T-helper 22 cell (primary cell): Measurements from ENCODE around the gene DLGAP5.

Source experiments
- DNase-seq: peaks from one replicate; pipeline ENCODE4 v3.0.0-alpha.2; 2020; ENCODE audit warnings: low read depth

Gene DLGAP5

GRCh38 chr14:55180006-55180405, 11.4 kb downstream of the DLGAP5 start:
- no peak for DNase-seq

GRCh38 chr14:55170526-55170925, 20.9 kb downstream of the DLGAP5 start:
- DNase-seq = no peak

- no peak for DNase-seq
Measured at GRCh38 chr14:55160989-55161388, 30.4 kb downstream of the DLGAP5 start.

- DNase-seq = no peak
Measured at GRCh38 chr14:55158412-55158811, 33.0 kb downstream of the DLGAP5 start.

- no peak for DNase-seq
Measured at GRCh38 chr14:55157080-55157479, 34.3 kb downstream of the DLGAP5 start.

- DNase-seq = no peak
Measured at GRCh38 chr14:55153951-55154350, 37.4 kb downstream of the DLGAP5 start.

GRCh38 chr14:55152052-55152753, 39.2 kb downstream of the DLGAP5 start:
- no peak for DNase-seq

- DNase-seq = no peak
Measured at GRCh38 chr14:55151601-55152000, 39.8 kb downstream of the DLGAP5 start.

- no peak for DNase-seq
Measured at GRCh38 chr14:55146425-55146824, 45.0 kb downstream of the DLGAP5 start.

GRCh38 chr14:55142466-55142865, 48.9 kb downstream of the DLGAP5 start:
- no peak for DNase-seq

GRCh38 chr14:55141825-55142224, 49.6 kb downstream of the DLGAP5 start:
- no peak for DNase-seq

GRCh38 chr14:55139696-55140509, 51.5 kb downstream of the DLGAP5 start:
- DNase-seq = no peak

- DNase-seq = no peak
Measured at GRCh38 chr14:55139141-55139540, 52.2 kb downstream of the DLGAP5 start.

GRCh38 chr14:55138091-55138490, 53.3 kb downstream of the DLGAP5 start:
- DNase-seq = no peak

- no peak for DNase-seq
Measured at GRCh38 chr14:55136885-55137786, 54.2 kb downstream of the DLGAP5 start.

- DNase-seq = no peak
Measured at GRCh38 chr14:55136241-55136640, 55.1 kb downstream of the DLGAP5 start.

- DNase-seq = no peak
Measured at GRCh38 chr14:55133416-55133815, 58.0 kb downstream of the DLGAP5 start.

GRCh38 chr14:55131370-55132137, 59.8 kb downstream of the DLGAP5 start:
- DNase-seq = no peak

- no peak for DNase-seq
Measured at GRCh38 chr14:55130196-55130550, 61.2 kb downstream of the DLGAP5 start.

GRCh38 chr14:55129428-55130195, 61.8 kb downstream of the DLGAP5 start:
- DNase-seq = peak; percentile 53

GRCh38 chr14:55129086-55129427, 62.3 kb downstream of the DLGAP5 start, which contains the start of gene LGALS3:
Gene LGALS3, plus strand, starts transcription at chr14:55129252. Its CDS starts 8,122 bp downstream, at chr14:55137374.
- peak; percentile 24 for DNase-seq
